OCI-LY7 (cell line): ENCODE measurements around the gene PKP1.

Experiments
- CTCF ChIP-seq: fragments of 200-600 bp; sonication (generic); conservative IDR thresholded peaks from 2 replicates; pipeline ENCODE4 v1.5.1; 2014; ENCODE audit warnings: mild to moderate bottlenecking, antibody characterized with exemption, low read length, moderate library complexity, mixed read lengths
- EZH2phosphoT487 ChIP-seq: fragments of 200-600 bp; sonication (generic); IDR thresholded peaks from 2 replicates; pipeline ENCODE4 v1.6.1; 2018; ENCODE audit warnings: low read depth, borderline replicate concordance, mild to moderate bottlenecking, mixed run types, antibody characterized with exemption, low read length, moderate library complexity, mixed read lengths

- TF ChIP-seq CTCF (no peak), EZH2phosphoT487 (no peak)
Observed at GRCh38 chr1:201313086-201313485, 29.8 kb downstream of the PKP1 start.
